ENCODE measurements around the gene TMEM140.

GRCh38 chr7:135151132-135151531, 3.3 kb downstream of the TMEM140 start:
- TF ChIP-seq FOXM1 (IDR thresholded peaks at IDR 0.05; ENCODE audit: borderline replicate concordance) (no peak), PKNOX1 (IDR thresholded peaks at IDR 0.05) (no peak), FOXA1 (IDR thresholded peaks at IDR 0.05) (no peak), CTBP1 (IDR thresholded peaks at IDR 0.05; ENCODE audit: borderline replicate concordance) (no peak), HDGF (IDR thresholded peaks at IDR 0.05; ENCODE audit: borderline replicate concordance) (no peak), ELF4 (IDR thresholded peaks at IDR 0.05) (no peak), LEF1 (IDR thresholded peaks at IDR 0.05; ENCODE audit: borderline replicate concordance) (no peak), SP1 (IDR thresholded peaks at IDR 0.05) (no peak), FOXK2 (IDR thresholded peaks at IDR 0.05) (no peak), ZNF384 (IDR thresholded peaks at IDR 0.05) (no peak), BHLHE40 (IDR thresholded peaks at IDR 0.05; ENCODE audit: borderline replicate concordance) (no peak), L3MBTL2 (conservative IDR thresholded peaks at IDR 0.05) (no peak), TARDBP (IDR thresholded peaks at IDR 0.05) (no peak)

Data from HEK293T (cell line).